K562 (cell line): ENCODE results near the gene TLE3. TPM values are rescaled to one million over a fixed set of nuclear protein-coding genes. Genes with fewer than 3 reads are reported as not detected.

Experiments
- ARHGAP35 ChIP-seq: fragments of 450-650 bp; IDR thresholded peaks from 2 replicates; pipeline ENCODE4 v1.6.1; 2018; ENCODE audit not compliant: partially characterized antibody
- ASH1L ChIP-seq: fragments of 450-650 bp; IDR thresholded peaks from 2 replicates; pipeline ENCODE4 v1.6.1; 2018; ENCODE audit warnings: borderline replicate concordance, mild to moderate bottlenecking, low read depth; ENCODE audit not compliant: partially characterized antibody
- BRD4 ChIP-seq: fragments of 200-600 bp; sonication (generic); IDR thresholded peaks from 2 replicates; pipeline ENCODE4 v1.6.1; 2017; ENCODE audit warnings: inconsistent platforms
- CTCF ChIP-seq, 3 experiments: IDR thresholded peaks in 2 of 3; conservative IDR thresholded peaks in 1 of 3; 2 replicates each; pipeline ENCODE4 v1.5.1; 2011 to 2012; ENCODE audit warnings: low read length in 3 of 3, mild to moderate bottlenecking in 3 of 3, control low read depth in 2 of 3, improper control_type of control experiment in 1 of 3, inconsistent platforms in 1 of 3, low read depth in 1 of 3, mixed read lengths in 1 of 3, moderate library complexity in 1 of 3; ENCODE audit not compliant: insufficient read depth in 2 of 3
- DACH1 ChIP-seq: fragments of 450-650 bp; IDR thresholded peaks from 2 replicates; pipeline ENCODE4 v1.6.1; 2018; ENCODE audit not compliant: partially characterized antibody
- E2F3 ChIP-seq: fragments of 250-450 bp; sonication (Bioruptor Pico); IDR thresholded peaks from 2 replicates; pipeline ENCODE4 v1.4.0; 2020; ENCODE audit warnings: mild to moderate bottlenecking
- ELF2 ChIP-seq: fragments of 250-450 bp; sonication (Bioruptor Pico); IDR thresholded peaks from 2 replicates; pipeline ENCODE4 v1.5.0; 2021; ENCODE audit warnings: mild to moderate bottlenecking
- HMGN3 ChIP-seq: IDR thresholded peaks from 2 replicates; pipeline ENCODE4 v1.6.1; 2011; ENCODE audit warnings: borderline replicate concordance, low read depth, mild to moderate bottlenecking, mixed read lengths, low read length; ENCODE audit not compliant: insufficient read length; ENCODE audit errors: extremely low read depth
- KDM1A ChIP-seq, 2 experiments: fragments of 450-650 bp; IDR thresholded peaks; 2 replicates each; pipeline ENCODE4 v1.6.1; 2016; ENCODE audit warnings: mild to moderate bottlenecking in 2 of 2
- NR2F6 ChIP-seq: fragments of 450-650 bp; formaldehyde crosslinking; IDR thresholded peaks from 2 replicates; pipeline ENCODE4 v1.4.0; 2020; ENCODE audit warnings: mild to moderate bottlenecking
- OTX1 ChIP-seq: fragments of 450-650 bp; formaldehyde crosslinking; IDR thresholded peaks from 2 replicates; pipeline ENCODE4 v1.4.0; 2022; ENCODE audit warnings: mild to moderate bottlenecking
- PHTF2 ChIP-seq: fragments of 250-450 bp; sonication (Bioruptor Pico); IDR thresholded peaks from 2 replicates; pipeline ENCODE4 v1.5.0; 2021; ENCODE audit warnings: mild to moderate bottlenecking
- RBFOX2 ChIP-seq: fragments of 200-400 bp; formaldehyde crosslinking; IDR thresholded peaks from 2 replicates; pipeline ENCODE4 v1.6.1; 2017; ENCODE audit warnings: low read depth, mild to moderate bottlenecking, low read length, moderate library complexity
- RBM25 ChIP-seq: fragments of 200-400 bp; formaldehyde crosslinking; IDR thresholded peaks from 2 replicates; pipeline ENCODE4 v1.6.1; 2018; ENCODE audit warnings: low read length, low read depth, moderate library complexity; ENCODE audit not compliant: severe bottlenecking
- RHOXF2B ChIP-seq: fragments of 250-450 bp; sonication (Bioruptor Pico); conservative IDR thresholded peaks from 2 replicates; pipeline ENCODE4 v1.5.1; 2021
- SMAD1 ChIP-seq: fragments of 150-350 bp; IDR thresholded peaks from 2 replicates; pipeline ENCODE4 v1.6.1; 2014; ENCODE audit warnings: low read length, low read depth; ENCODE audit not compliant: partially characterized antibody
- STAT5A ChIP-seq: IDR thresholded peaks from 2 replicates; pipeline ENCODE4 v1.6.1; 2012; ENCODE audit warnings: low read length, inconsistent platforms, borderline replicate concordance
- TAL1 ChIP-seq: fragments of 450-650 bp; IDR thresholded peaks from 2 replicates; pipeline ENCODE4 v1.6.1; 2016; ENCODE audit warnings: mild to moderate bottlenecking
- U2AF2 ChIP-seq: fragments of 200-400 bp; formaldehyde crosslinking; optimal IDR thresholded peaks from 2 replicates; pipeline ENCODE3; 2017; ENCODE audit warnings: low read depth, mild to moderate bottlenecking, low read length
- ZFP1 ChIP-seq: fragments of 450-650 bp; formaldehyde crosslinking; IDR thresholded peaks from 2 replicates; pipeline ENCODE4 v1.4.0; 2020; ENCODE audit warnings: mild to moderate bottlenecking, mixed read lengths
- ZFP36 ChIP-seq: fragments of 150-350 bp; IDR thresholded peaks from 2 replicates; pipeline ENCODE4 v1.6.1; 2018; ENCODE audit warnings: low read length, low read depth; ENCODE audit not compliant: partially characterized antibody
- ZHX1 ChIP-seq: fragments of 150-350 bp; conservative IDR thresholded peaks from 2 replicates; pipeline ENCODE4 v1.6.1; 2014; ENCODE audit warnings: low read length
- ZKSCAN8 ChIP-seq: fragments of 200-800 bp; sonication (Bioruptor generic); IDR thresholded peaks from 2 replicates; pipeline ENCODE4 v1.6.1; 2016; ENCODE audit warnings: missing genetic modification characterization, missing compliant biosample characterization
- ZNF143 ChIP-seq: sonication (generic); formaldehyde crosslinking; IDR thresholded peaks from 2 replicates; pipeline ENCODE4 v1.9.0; 2022; ENCODE audit warnings: mild to moderate bottlenecking, missing genetic modification reagents
- ZNF444 ChIP-seq: fragments of 250-450 bp; sonication (Bioruptor Pico); IDR thresholded peaks from 2 replicates; pipeline ENCODE4 v1.4.0; 2020; ENCODE audit warnings: mild to moderate bottlenecking, moderate library complexity
- ZNF75A ChIP-seq: fragments of 450-650 bp; formaldehyde crosslinking; IDR thresholded peaks from 2 replicates; pipeline ENCODE4 v1.4.0; 2020; ENCODE audit warnings: mild to moderate bottlenecking
- ZNF766 ChIP-seq: fragments of 200-800 bp; sonication (Bioruptor generic); conservative IDR thresholded peaks from 2 replicates; pipeline ENCODE4 v1.6.1; 2016; ENCODE audit warnings: missing genetic modification characterization, missing compliant biosample characterization
- polyA plus RNA-seq, 8 experiments: library from polyadenylated mRNA; depleted of rRNA in 4 of 8; stranded (reverse) in 5 of 8; unstranded in 3 of 8; fragments of >200 nt; fragmentation: Nextera tagmentation in 2 of 8; fragmentation: Illumina TruSeq in 1 of 8; extraction: Ambion mirVana in 2 of 8; extraction: Trizol in 1 of 8; gene quantifications; 2 replicates each; pipeline versions ENCODE4 v1.2.1 to v1.2.3, GENCODE V29; 2011 to 2014; ENCODE audit warnings: inconsistent platforms in 1 of 8, missing spikeins in 1 of 8
- total RNA-seq, 7 experiments: library from RNA; depleted of rRNA in 6 of 7; stranded (reverse); fragments of >200 nt in 6 of 7; fragmentation: Illumina TruSeq in 2 of 7; extraction: Trizol in 2 of 7; gene quantifications; 2 replicates each; pipeline versions ENCODE4 v1.2.1 to v1.2.3, GENCODE V29; 2011 to 2021; ENCODE audit warnings: low replicate concordance in 1 of 7

Gene TLE3
- total and polyA plus RNA-seq, 9 of the 15 experiments (the other 6 are each of a cell fraction or from before 2014, with no cell fraction given), result 1.5 to 84.2 (median 14.1) TPM

- TF ChIP-seq ZHX1 (no peak), ZNF766 (no peak), TAL1 (no peak), ASH1L (peak; percentile 43), ARHGAP35 (peak; percentile 87), E2F3 (CRISPR knock-in tag) (no peak), ZNF143 (no peak), ZNF444 (CRISPR knock-in tag) (no peak), RBM25 (peak; percentile 86), DACH1 (no peak), NR2F6 (CRISPR knock-in tag) (no peak), SMAD1 (peak; percentile 33), ZFP36 (peak; percentile 3), STAT5A (no peak), U2AF2 (no peak), ZKSCAN8 (CRISPR knock-in tag) (peak; percentile 56; the same call in 1 of the 2 replicates), BRD4 (no peak), ZFP1 (CRISPR knock-in tag) (no peak), ELF2 (no peak), RBFOX2 (peak; percentile 95), RHOXF2B (CRISPR knock-in tag) (no peak), PHTF2 (CRISPR knock-in tag) (no peak), ZNF75A (CRISPR knock-in tag) (no peak), KDM1A (IDR thresholded peaks at IDR 0.05) (no peak), HMGN3 (peak; percentile 76), CTCF (IDR thresholded peaks at IDR 0.05 in 2 of 3, conservative IDR thresholded peaks at IDR 0.05 in 1 of 3; ENCODE audit: insufficient read depth in 2 of 3, low read depth in 1 of 3, low read length in 3 of 3) (peak; percentile 51 to 72 (median 58)), OTX1 (CRISPR knock-in tag) (peak; percentile 94)
Observed at GRCh38 chr15:70097321-70098152, at the start of gene TLE3 (continued).
